Measurements from ENCODE around the gene INAFM2.
A peak's percentile ranks its signal among the peaks of the same experiment; 100 is the strongest.

The INAFM2 gene

DNA sequence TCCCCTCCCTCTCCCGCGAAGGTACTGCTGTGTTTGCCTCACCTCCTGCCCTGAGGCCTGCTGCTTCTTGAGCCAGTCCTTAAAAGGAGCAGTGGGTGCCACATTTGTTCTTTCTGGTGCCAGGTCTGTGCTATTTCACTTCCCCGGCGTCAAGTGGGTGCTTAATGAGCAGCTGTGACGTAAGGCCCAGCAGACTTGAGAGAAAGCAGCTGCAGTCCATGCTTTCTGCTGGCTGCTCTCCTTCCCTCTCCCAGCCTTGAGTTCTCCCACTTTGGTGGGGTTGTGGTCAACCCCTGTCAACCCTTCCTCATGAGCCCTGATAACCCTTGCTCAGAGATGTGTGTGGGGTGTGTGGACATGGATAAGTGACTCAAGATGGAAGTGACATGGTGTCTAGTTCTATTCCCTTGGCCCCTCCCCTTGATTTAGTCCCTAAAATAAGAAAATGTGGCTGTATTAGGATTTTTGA is 6.9 kb downstream of the INAFM2 start:
- DNase-seq, result no peak

DNA sequence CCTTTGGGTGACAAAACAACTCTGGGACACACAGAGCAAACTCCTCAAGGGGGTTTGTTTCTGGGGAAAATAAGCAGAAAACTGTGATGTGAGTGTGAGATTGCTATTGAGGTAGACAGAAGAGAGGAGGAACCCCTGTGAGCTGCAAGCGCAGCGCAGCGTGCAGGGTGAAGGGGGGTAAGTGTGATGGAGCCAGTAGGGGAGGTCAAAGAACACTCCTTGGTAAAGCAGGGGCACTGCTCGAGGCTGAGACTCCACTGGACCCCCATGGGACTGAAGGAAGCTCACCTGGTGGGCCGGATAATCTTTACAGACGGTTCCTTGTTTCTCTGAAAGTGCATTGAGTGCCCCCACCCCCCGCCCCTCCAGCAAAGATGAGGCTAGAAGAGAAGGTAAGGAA is 7.5 kb downstream of the INAFM2 start:
- DNase-seq, result no peak

DNA sequence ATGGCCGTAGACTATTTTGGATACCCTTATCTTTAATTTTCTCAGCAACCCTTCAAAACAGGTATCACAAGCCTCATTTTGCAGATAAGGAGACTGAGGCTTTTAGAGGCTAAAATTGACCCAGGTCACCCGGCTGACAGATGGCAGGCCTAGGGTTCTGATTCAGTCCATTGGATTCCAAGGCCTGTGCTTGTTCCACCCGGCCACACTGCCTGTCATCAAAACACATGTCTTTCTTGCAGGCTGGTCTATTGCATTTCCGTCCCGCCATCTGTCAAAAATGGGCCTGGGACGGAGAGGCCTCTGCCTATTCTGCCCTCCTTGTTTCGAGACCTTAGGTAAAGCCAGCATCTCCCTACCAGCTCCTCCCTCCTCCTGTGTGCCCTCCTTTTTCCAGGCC is 8.1 kb downstream of the INAFM2 start:
- DNase-seq, result no peak

DNA sequence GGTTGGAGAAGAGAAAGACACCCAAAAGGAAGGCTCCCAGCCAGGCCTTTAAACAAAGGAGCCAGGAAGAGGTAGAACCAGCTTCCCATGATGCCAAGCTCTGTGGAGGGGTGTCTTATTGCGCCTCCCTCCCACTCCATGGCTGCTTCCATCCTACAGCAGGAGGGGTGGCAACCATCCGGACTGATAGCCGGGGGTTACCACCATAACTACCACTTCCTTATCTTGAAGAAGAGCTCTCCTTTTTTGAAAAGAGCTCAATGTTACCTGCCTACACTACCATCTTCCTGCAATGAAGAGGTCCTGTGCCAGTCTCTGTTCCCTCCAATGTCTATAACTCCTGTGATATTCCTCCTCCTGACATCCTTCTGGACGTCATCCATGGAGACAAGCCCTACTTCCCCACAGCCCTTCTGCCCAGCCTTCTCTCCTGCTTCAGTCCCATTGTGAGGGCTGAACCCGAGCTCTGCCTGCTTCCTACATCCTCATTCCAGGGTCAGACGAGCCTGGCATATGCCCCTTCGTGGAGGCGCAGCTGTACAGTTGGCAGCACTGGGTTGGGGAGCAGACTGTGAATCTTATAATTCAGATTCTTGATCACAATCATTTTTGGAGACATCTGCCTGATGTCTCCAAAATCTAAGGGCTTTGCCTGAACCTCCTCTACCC is 8.8 kb downstream of the INAFM2 start:
- DNase-seq, result no peak

DNA sequence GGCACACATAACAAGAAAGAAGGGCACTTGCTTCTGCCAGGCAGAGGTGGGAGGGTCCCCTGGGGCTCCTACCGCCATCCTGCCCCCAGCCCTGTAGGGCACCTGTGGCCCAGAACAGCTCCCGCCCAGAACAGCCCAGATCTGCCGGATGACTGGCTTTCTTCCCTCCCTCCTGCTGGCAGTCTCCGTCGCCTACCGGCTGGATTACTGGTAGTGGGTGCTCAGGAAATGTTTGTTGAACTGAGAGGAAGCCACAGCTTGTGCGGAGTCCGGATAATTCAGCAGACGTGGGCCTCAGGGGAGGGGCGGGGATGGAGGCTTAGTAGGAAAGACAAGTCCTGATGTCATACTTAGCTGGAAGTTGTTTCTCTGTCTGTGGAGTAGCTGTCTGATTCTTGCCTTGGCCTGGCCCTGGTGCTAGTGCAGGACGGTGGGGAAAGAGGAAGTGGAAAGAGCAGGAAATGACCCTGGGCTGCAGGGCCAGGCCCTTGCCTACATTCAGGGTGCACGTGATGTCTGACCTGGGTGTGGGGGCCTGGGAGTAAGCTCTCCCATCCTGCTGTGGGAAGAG is 10.5 kb downstream of the INAFM2 start:
- no peak for DNase-seq

DNA sequence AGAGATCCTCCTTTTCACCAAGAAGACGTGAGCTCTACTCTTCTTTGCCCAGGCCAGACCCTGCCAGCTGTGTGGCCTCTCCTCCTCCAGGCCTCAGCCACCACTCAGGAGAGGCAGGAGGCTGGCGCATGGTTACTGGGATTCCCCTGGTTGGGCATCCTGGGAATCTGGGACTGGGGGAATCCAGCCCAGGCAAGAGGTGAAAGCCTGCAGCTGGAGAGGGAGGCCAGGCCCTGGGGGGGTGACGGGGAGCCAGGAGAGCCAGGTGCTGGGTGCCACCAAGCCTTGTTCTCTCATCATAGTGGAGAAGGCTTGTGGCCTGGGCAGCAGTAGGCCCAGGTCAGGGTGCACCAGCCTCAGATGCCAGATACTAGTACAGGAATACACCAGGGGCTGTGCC is 11.0 kb downstream of the INAFM2 start:
- DNase-seq, result no peak

DNA sequence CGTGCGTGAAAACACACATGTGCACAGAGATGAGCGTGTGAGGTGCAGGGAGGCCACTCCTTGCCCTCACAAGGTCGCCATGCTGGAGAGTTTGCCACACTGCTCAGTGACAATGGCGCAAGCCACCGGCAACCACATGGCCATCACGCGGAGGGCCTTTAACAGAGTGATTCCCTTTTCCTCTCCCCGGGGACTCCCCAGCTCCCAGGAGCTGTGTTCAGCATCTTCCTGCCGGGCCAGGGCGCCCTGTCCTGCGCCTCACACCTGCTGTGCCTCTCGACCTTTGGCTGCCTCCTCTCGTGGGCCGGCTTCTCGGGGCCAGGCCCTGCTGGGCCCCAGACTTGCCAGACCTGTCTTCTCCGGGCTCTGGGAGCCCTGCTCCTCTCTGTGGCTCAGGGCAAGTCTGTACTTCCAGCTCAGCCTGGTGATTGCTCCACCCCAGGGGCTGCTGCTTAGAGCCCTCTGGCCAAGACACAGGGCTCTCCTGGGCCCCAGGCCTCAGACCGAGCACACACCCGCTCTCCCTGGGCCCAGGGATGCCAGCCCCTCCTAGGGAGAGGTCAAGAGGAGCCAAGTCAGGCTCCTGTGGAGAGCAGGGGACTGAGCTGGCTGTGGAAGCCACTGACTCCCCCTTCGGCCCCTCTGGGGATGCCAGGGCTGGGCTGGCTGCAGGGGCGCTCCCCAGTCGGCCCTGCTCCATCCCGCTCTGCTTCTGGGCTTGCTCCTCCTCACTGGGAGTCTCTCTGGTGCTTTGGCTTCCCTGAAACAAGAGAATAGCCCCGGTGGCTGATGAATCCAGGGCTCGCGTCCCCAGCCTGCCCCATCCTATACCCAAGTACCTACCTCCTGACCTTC is 11.7 kb downstream of the INAFM2 start:
- no peak for DNase-seq

DNA sequence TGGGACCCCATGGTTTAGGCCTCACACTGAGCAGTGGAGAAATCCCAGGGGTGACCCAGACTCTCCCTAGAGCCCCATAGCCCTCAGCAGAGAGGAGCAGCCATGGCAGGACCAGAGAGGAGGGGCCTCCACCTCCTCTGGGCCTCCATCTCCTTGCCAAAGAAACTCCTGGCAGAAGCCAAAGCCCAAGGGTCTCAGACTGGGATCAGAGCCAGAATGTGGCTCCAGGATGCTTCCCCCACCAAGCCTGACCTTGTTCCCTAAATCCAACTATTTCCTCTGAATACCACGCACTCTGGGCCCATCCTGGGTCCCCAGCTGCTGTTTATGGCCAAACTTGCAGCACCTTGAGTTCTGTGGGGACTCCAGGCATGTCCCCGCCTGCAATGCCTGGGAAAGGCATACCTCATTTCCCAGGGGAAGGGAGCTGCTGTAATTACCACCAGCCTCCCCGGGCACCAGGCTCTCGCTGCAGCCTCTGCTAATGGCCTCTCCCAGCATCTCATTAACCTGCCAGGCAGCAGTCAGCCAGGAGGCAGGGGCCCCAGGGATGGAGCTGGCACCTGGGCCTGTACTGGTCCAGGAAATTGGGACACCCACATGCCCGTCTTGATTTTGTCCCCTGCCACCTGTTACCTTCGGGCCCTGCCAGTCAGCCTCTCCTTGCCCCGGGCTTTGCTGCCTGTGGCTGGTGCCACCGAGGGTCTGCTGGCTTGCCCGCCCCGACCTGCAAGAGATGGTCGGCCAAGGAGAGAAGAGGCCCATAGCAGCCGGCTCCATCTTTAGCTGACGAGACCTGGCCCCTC is 12.6 kb downstream of the INAFM2 start:
- no peak for DNase-seq

DNA sequence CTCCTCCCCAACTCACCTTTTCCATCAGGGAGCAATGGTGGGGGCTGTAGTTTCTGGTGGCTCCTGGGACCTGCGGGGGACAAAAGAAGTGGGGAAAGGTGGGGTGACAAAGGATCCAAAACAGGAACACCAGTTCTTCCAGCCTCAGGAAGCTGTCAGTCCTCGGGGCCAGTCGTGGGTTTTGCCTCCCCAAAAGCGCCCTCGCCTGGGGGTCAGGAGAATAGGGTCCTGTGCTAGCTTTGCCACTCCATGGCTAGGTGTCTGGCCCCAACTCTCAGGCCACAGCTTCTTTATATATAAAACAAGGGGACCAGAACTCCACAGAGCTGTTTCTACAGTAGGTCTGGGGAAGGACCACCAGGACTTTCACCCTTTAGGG is 13.2 kb downstream of the INAFM2 start:
- no peak for DNase-seq

DNA sequence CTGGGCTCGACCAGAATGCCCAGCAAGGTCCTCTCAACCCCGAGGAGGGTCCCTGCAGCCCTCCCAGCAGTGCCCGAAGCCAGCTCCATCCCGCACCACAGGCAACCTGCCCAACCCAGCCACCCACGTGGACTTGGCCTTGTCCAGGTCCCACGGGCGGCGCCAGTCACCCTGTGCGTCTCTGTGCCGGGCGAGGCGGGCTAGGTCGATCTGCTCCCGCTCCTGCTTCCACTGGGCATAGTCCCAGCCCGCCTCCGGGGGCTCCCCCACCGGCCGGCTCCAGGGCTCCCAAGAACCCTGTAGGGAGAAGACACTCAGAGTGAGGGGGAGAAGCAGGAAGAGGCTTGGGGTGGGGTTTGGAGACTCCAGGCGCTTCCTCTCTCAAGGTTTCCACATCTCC is 14.1 kb downstream of the INAFM2 start:
- DNase-seq, result no peak

DNA sequence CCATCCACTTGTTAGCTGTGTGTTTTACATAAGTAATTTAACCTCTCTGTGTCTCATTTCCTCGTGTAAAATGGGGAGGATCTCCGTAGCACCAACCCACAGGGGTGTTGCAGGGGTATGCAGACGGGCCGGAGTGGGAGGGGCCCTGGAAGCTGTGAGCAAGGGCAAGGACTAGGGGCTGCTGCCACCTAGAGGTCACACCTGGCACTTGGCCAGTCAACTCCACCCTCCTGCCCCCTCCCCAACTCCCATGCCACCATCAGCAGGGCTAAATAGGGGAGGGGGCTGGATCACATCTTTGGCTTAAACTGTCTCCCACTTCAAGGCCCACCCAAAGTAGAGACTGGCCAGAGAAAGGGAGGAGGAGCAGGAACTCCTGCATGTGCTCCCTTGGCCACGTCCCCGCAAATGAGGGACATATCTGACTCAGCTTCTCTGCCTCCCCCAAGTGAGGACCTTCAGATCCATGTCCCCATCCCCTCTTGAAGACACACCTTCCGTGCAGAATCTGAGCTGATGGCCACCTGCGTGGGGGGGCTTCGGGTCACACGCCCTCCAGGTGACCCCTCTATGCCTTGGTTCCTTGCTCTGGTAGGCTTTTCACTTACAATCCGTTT is 14.7 kb downstream of the INAFM2 start:
- peak; percentile 47 to 67 (median 58) for DNase-seq

DNA sequence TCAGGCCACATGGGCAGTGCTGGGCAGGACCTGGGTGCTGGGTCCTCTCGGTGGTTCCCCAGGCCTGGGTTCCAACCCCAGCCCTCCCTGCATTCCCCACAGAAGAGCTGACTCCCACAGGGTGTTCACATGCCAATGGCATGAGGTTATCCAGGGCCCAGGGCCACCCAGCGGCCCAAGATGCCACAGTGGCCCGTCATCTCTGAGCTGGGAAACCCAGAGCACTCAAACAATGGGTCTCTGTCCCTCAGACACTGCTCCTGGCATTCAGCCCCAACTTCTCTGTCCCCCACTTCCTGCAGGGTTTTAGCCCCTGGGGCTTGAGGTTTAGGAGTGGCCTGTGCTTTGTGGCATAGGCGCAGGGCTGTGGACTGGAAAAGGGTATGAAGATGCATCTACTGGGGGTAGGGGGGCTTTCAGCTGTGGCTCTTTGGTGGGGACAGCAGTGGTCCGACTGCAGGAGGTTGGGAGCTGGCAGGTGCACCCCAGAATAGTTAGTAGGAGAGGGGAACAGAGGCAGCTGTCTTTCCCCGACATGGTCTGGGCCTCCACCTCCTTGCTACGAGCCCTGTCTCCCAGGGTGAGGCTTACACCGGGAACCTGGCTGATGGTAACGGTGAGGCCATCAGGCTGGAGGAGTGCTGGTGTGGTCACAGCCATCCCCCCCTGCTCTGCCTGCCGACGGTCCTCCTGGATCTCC is 15.6 kb downstream of the INAFM2 start:
- DNase-seq, result no peak

DNA sequence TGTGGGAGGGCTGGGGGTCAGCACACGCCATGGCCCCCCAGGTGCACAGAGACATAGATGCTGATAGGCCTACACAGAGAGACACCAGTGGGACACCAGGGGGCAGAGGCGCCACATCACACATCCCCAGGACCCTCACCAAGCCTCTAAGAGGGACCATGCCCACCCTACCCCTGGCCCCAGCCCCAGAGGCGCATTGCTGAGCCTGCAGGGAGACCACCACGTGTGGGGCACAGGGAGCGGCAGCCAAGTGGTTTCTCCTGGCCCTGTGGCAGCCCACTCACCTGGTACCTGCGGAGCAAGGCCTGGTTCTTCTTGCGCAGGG is 16.1 kb downstream of the INAFM2 start:
- no peak for DNase-seq

DNA sequence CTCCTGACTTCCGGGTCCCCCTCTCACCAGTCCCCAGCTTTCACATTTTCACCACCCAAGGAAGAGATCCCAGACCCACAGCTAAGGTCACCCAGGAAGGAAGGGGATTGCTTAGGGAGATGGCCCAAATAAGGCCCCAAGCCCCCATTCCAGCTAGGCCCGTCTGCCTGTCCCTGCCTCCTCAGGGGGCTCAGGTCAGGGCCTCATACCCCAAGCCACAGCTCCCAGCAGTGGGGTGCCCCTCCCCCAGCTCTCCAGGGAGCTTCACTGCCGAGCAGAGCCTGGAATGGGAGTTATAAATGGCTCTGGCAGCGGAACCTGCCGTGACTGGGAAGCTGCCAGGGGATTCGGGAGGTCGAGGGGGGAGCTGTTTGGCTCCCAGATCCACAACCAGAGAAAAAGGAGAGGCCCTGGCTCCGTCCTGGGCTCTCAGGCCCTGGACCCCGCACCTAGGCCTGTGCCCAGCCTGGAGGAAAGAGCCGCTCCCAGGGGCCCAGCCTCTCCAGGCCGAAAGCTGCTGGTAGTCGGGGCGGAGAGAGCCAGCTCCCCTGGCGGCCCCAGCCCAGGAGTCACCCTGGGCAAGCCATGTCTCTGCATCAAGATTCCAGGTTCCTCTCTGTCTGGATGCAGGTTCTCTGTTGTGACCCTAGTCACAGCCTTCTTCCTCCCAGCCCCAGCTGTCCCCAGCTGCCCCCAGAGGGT is 16.7 kb downstream of the INAFM2 start:
- no peak for DNase-seq

DNA sequence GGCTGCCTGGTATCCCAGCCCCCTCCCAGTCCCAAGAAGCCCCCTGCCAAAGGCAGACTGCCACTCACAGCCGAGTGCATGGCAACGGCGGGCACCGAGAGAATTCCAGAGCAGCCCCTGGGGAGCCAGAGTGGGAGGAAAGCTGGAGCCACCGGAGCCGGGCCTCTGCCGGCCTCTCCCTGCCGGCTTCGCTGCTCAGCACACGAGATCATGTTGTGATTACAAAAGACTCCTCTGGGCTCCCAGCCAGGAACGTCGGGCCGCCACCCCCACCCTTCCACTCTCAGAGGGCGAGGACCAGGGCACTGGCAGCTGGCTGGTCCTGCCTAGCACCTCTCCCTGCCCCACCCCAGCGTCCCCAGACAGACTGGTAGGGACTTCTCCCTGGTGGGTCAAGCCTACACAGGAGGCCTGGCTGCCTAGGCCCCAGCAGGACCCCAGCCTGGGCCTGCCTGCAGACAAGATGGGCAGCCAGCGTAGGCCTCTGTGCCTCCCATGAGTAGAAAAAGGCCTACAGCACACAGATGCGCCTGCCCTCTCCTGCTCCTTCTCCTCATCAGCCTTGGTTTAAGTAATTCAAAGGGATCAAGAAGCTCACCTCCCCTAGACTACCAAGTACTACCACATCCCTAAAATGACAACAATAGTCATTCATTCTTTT is 17.4 kb downstream of the INAFM2 start, which contains the start of gene CCDC9B:
Gene CCDC9B (minus strand): TSS at position 200 of the 661 bp plus-strand sequence. CDS start 120 bp downstream, at position 80.
- no peak for DNase-seq

DNA sequence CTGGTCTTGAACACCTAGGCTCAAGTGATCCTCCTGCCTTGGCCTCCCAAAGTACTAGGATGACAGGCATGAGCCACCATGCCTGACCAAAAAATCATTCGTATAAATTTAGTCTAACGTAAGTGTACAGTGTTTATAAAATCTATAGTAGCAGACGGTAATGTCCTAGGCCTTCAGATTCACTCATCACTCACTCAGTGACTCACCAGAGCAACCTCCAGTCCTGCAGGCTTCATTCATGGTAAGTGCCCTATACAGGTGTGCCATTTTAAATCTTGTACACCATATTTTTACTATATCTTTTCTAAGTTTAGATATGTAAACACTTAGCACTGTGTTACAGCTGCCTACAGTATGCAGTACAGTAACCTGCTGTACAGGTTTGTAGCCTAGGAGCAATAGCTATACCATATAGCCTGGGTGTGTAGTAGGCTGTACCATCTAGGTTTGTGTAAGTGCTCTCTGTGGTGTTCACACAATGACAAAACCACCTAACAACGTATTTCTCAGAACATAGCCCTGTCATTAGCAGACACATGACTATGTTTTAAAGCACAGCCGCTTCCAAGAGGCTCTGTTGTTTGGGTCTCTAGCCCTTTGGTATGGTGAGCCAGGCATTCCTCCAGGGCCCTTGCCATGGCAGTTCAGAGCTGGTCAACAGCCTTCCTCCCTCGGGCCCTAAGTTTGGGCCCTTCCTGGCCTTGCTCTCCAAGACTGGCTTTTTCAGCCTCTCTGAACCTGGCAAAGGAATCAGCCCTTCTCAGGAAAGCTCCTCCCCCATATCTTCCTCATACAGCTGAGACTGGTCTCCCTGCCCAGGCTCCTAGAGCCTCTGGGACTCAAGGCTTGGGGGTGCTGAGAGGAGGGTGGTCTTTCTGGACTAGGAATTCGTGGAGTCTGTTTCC is 19.2 kb downstream of the INAFM2 start:
- DNase-seq, result no peak

DNA sequence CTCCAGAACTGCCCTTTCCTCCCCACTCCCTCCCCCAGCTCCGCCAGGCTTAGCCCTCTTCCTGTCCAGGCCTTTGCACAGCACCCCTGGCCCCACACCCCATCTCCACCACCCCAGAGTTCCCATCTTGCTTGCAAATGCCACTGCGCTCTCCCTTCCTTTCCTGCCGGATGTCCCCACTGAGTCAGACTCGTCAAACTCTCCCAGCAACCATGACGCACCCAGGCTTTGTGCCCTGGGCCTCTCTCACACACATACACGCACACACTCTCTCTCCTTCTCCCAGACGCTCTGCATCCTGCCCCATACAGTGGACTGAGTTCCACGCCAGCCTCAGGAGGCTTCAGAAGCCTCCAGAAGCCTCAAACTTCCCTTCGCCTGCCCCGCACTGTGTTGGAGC is 20.0 kb downstream of the INAFM2 start:
- no peak for DNase-seq

DNA sequence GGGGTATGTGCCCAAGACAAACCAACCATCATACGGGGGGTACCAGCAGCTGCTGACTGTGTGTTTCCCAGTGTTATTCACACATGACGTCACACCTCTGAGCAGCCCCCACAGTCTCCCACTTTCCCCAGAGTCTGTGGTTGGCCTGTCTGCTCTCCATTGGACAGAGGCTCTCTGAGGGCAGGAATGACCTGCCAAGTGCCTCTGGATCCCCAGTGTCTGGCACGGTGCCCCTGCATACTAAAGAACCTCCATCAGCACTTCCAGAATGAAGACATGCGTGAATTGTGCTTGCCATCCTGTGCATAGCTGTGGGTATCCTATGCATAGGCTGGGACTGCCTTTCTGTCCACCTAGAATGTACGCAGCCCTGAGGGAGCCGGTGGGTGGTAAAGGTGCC is 20.7 kb downstream of the INAFM2 start:
- no peak for DNase-seq

DNA sequence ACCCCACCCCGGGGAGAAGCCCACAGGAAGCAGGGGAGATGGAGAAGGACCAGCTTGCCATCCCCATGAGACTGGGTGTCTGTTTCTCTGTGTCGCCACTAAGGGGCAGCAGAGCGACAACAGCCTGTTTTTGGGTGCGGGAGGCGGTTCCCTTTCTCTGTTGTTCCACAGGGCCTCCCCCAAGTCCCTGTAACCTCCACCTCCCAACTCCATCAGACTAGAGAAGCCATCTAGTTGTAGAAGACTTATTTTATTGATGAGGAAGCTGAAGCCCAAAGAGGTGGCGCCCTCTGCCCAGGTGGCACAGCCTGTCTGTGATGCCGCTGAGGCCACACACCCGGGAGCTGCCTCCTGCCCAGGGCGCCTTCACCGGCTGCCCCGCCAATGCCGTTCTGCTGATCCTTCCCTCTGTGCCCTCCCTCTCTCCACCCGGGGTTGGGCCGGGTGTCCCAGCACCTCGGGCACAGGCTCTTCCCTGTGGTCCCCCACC is 21.2 kb downstream of the INAFM2 start:
- DNase-seq, result peak; percentile 40 to 48 (median 42)
